ENCODE measurements around the gene NT5M. TPM values are rescaled to one million over a fixed set of nuclear protein-coding genes. Genes with fewer than 3 reads are reported as not detected.

NT5M gene
- total RNA-seq, 1 experiment from 2014 or later = 10.8 TPM

DNA sequence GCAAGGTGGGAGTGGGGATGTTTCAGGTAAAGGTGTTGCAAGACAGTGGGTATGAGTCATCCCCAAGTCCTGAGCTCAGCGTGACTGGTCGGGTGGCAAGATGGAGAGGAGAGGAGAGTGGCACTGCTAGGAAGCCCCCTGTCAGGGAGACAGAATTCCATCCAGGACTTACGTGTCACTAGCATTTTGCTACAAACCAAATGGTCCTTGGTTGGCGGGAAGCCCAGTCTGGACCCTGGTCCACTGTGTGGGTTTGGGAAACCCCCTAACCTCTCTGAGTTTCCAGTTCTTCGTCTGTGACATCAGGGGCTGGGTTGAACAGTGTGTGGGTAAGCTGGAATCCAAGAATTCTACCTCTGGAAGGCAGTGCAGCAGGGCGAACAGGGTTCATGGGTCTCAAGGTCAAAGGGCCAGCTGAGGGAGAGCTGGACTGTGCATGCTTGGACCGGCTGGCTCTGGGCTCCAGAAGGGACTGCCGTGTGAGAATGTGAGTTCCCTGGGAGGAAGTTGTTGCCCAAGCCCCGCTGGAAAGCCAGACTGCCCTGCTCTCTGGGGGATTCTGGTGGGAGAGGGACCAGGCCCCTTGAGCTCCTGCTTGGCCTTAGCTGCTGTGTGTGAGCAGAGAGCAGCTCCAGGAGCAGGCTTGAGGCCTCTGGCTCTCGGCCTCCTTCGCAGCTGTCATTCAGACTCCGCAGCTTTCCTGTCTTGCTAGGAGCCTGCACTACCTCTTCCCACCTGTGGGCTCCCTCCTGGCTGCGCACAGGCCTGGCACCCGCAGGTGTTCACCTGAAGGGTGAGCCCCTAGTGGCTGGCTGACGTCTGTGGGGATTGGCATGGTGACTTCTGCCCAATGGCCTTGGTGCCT is 84.6 kb downstream of the NT5M start:
- POLR2A ChIA-PET = no interaction called here
- no peak overlapping the region for H3K27ac Mint-ChIP-seq
- H3K4me3 Mint-ChIP-seq = no peak overlapping the region
- no peaks in the 10 kb centered on the region for H3K27me3 Mint-ChIP-seq (ENCODE audit: low read depth)
- no peak for TF ChIP-seq OVOL2 (CRISPR knock-in tag; IDR thresholded peaks at IDR 0.05; ENCODE audit: borderline replicate concordance)
- TF ChIP-seq ZNF423 (CRISPR knock-in tag; IDR thresholded peaks at IDR 0.05) = peak; percentile 87
- TF ChIP-seq CTCF (IDR thresholded peaks at IDR 0.05) = peak; percentile 43; the same call in 1 of the 2 replicates
- H3K9me3 Mint-ChIP-seq = peaks cover 10% of the 10 kb centered on the region
- peak; percentile 99 for ATAC-seq
- 0 out of 2 replicates have a peak, but pooled peaks cover 5% of the 10 kb centered on the region for H3K36me3 Mint-ChIP-seq
- CTCF ChIA-PET = interaction anchor here (0.5 to 1.4 kb wide), 36 partner anchors 9 to 306 kb away, joined by 3 to 12 read pairs (median 4); partner anchors contain the start of genes COPS3, PEMT and RASD1
- DNase-seq (ENCODE audit: low spot score) = peak; percentile 75
- H3K4me1 Mint-ChIP-seq = no peaks in the 10 kb centered on the region

GRCh38 chr17:17388657-17389496 is 85.7 kb downstream of the NT5M start:
- no peaks in the 10 kb centered on the region for H3K4me1 Mint-ChIP-seq
- no peak for TF ChIP-seq NR3C1 (CRISPR knock-in tag; conservative IDR thresholded peaks at IDR 0.05; ENCODE audit: low read depth)
- TF ChIP-seq ZNF121 (CRISPR knock-in tag; IDR thresholded peaks at IDR 0.05) = peak; percentile 86
- no peaks in the 10 kb centered on the region for H3K27me3 Mint-ChIP-seq (ENCODE audit: low read depth)
- ChIA-PET POLR2A (no interaction called here), CTCF (interaction anchor here (1.0 to 1.3 kb wide), 5 partner anchors 12 to 247 kb away, joined by 3 to 12 read pairs (median 3); no protein-coding TSS in a partner anchor)
- peaks cover 10% of the 10 kb centered on the region for H3K9me3 Mint-ChIP-seq
- ATAC-seq = no peak
- H3K36me3 Mint-ChIP-seq = 0 out of 2 replicates have a peak, but pooled peaks cover 5% of the 10 kb centered on the region
- H3K4me3 Mint-ChIP-seq = no peak overlapping the region
- DNase-seq (ENCODE audit: low spot score) = no peak
- H3K27ac Mint-ChIP-seq = no peak overlapping the region

DNA sequence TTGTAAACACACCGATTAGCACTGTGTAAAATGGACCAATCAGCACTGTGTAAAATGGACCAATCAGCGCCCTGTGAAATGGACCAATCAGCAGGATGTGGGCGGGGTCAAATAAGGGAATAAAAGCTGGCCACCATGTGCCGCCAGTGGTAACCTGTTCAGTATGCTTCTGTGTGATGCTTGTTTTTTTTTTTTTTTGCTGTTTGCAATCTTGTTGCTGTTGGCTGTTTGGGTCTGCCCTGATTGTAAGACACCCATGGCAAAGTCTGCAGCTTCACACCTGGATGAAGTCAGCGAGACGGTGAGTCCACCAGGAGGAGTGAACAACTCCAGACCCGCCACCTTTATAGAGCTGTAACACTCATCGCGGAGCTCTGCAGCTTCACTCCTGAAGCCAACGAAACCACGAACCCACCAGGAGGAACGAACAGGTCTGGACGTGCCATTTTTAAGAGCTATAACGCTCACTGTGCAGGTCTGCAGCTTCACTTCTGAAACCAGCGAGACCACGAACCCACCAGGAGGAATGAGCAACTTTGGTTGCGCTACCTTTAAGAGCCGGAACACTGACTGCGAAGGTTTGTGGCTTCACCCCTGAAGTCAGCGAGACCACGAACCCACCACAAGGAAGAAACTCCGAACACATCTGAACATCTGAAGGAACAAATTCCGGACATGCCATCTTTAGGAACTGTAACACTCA is 88.6 kb downstream of the NT5M start:
- H3K36me3 Mint-ChIP-seq = 0 out of 2 replicates have a peak, but pooled peaks cover 5% of the 10 kb centered on the region
- H3K4me3 Mint-ChIP-seq = no peak overlapping the region
- no peaks in the 10 kb centered on the region for H3K27me3 Mint-ChIP-seq (ENCODE audit: low read depth)
- H3K4me1 Mint-ChIP-seq = no peaks in the 10 kb centered on the region
- H3K9me3 Mint-ChIP-seq = peaks cover 18% of the 10 kb centered on the region
- TF ChIP-seq ZMAT4 (CRISPR knock-in tag; IDR thresholded peaks at IDR 0.05) = no peak
- TF ChIP-seq NR1H2 (CRISPR knock-in tag; IDR thresholded peaks at IDR 0.05) = no peak
- peak; percentile 76 for TF ChIP-seq NFYB (CRISPR knock-in tag; conservative IDR thresholded peaks at IDR 0.05; ENCODE audit: low read depth)
- TF ChIP-seq E2F1 (CRISPR knock-in tag; IDR thresholded peaks at IDR 0.05) = no peak
- no peak for TF ChIP-seq ZNF416 (CRISPR knock-in tag; IDR thresholded peaks at IDR 0.05)
- H3K27ac Mint-ChIP-seq = no peak overlapping the region
- POLR2A ChIA-PET = no interaction called here
- ATAC-seq = no peak
- CTCF ChIA-PET = interaction anchor here (0.7 to 2.6 kb wide), 3 partner anchors 17 to 105 kb away, joined by 3 to 7 read pairs (median 5); partner anchors contain the start of gene RASD1
- DNase-seq (ENCODE audit: low spot score) = no peak

DNA sequence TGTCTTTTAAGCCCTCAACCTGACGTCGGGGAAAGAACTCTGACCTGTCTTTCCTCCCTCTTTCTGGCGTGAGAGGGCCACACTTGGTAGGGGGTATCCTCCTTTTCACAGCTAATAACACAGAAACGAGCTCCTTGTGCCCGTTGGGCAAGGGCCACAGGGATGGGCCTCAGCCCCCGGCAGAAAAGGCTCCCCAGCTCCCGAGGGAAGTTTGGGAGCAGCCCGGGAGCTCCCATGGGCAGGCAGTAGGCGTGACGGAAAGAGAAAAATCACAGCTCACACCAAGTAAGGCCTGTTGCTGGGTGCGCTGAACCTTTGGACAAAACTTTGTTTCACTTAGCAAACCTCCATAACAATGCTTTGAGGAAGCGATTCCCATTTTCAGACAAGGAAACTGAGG is 90.8 kb downstream of the NT5M start:
- POLR2A ChIA-PET = no interaction called here
- no peak for DNase-seq (ENCODE audit: low spot score)
- Mint-ChIP-seq H3K4me3 (no peak overlapping the region), H3K27ac (no peak overlapping the region), H3K36me3 (0 out of 2 replicates have a peak, but pooled peaks cover 5% of the 10 kb centered on the region), H3K9me3 (peaks cover 21% of the 10 kb centered on the region), H3K27me3 (ENCODE audit: low read depth) (no peaks in the 10 kb centered on the region), H3K4me1 (no peaks in the 10 kb centered on the region)
- CTCF ChIA-PET = interaction anchor here (0.9 to 1.3 kb wide), 3 partner anchors 103 to 220 kb away, joined by 3 read pairs; no protein-coding TSS in a partner anchor
- no peak for ATAC-seq
- TF ChIP-seq ZBTB21 (CRISPR knock-in tag; IDR thresholded peaks at IDR 0.05; ENCODE audit: borderline replicate concordance) (no peak), ATF2 (CRISPR knock-in tag; IDR thresholded peaks at IDR 0.05; ENCODE audit: borderline replicate concordance, low read depth) (no peak), ESRRA (CRISPR knock-in tag; IDR thresholded peaks at IDR 0.05; ENCODE audit: borderline replicate concordance) (no peak), ZNF219 (CRISPR knock-in tag; IDR thresholded peaks at IDR 0.05; ENCODE audit: borderline replicate concordance) (no peak)
- TF ChIP-seq, protein P1, sequence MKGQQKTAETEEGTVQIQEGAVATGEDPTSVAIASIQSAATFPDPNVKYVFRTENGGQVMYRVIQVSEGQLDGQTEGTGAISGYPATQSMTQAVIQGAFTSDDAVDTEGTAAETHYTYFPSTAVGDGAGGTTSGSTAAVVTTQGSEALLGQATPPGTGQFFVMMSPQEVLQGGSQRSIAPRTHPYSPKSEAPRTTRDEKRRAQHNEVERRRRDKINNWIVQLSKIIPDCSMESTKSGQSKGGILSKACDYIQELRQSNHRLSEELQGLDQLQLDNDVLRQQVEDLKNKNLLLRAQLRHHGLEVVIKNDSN (CRISPR knock-in tag; IDR thresholded peaks at IDR 0.05) = no peak
- TF ChIP-seq, protein P2, sequence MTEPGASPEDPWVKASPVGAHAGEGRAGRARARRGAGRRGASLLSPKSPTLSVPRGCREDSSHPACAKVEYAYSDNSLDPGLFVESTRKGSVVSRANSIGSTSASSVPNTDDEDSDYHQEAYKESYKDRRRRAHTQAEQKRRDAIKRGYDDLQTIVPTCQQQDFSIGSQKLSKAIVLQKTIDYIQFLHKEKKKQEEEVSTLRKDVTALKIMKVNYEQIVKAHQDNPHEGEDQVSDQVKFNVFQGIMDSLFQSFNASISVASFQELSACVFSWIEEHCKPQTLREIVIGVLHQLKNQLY (CRISPR knock-in tag; IDR thresholded peaks at IDR 0.05) = no peak
